ENCODE data around the gene ACOXL. TPM values are rescaled to one million over a fixed set of nuclear protein-coding genes. Genes with fewer than 3 reads are reported as not detected.

Gene ACOXL
- total and polyA plus RNA-seq, 2 donors (not counting 3 experiments of a cell fraction or from before 2014, with no cell fraction given) = not detected

GRCh38 chr2:110878150-110878549 lies 145.8 kb downstream of the ACOXL start:
- CTCF ChIA-PET = no interaction called here

More at GRCh38 chr2:110878150-110878549, 145.8 kb downstream of the ACOXL start:
- Histone ChIP-seq H3K9me1 (replicated peaks; ENCODE audit: control insufficient read depth, extremely low read depth, insufficient read depth, low read length) (no peaks in the 10 kb centered on the region), H3K27me3 (ENCODE audit: control insufficient read depth in 2 of 2, insufficient read depth in 2 of 2, low read length in 2 of 2) (peaks cover 7 to 18% of the 10 kb centered on the region in 2 experiments), H3K4me2 (ENCODE audit: insufficient read depth, low read length) (no peak overlapping the region), H3K4me1 (ENCODE audit: control insufficient read depth, extremely low read depth, insufficient read depth, low read length) (no peaks in the 10 kb centered on the region), H4K20me1 (replicated peaks; ENCODE audit: control insufficient read depth, extremely low read depth, insufficient read depth, low read length) (no peaks in the 10 kb centered on the region), H3K36me3 (ENCODE audit: control insufficient read depth in 2 of 2, extremely low read depth in 1 of 2, insufficient read depth in 2 of 2, low read length in 2 of 2) (no peaks in the 10 kb centered on the region), H3K79me2 (ENCODE audit: control insufficient read depth, insufficient read depth, low read length) (no peaks in the 10 kb centered on the region), H3K9ac (replicated peaks; ENCODE audit: extremely low read depth, insufficient read depth, low read length) (no peak overlapping the region), H2AFZ (ENCODE audit: low read depth, low read length) (no peak overlapping the region), H3K27ac (ENCODE audit: insufficient read depth, low read depth, low read length) (no peak overlapping the region), H3K9me3 (replicated peaks; ENCODE audit: control insufficient read depth, insufficient read depth, low read length) (no peaks in the 10 kb centered on the region), H3K4me3 (replicated peaks in 1 of 3; ENCODE audit: insufficient read depth in 1 of 3, low read depth in 1 of 3, low read length in 3 of 3) (no peak overlapping the region)
- no TSS peak for BruUV-seq (replicated peaks)
- no peak for FAIRE-seq
- POLR2A ChIA-PET = no interaction called here
- TF ChIP-seq MAX (IDR thresholded peaks at IDR 0.05; ENCODE audit: insufficient read depth, insufficient read length) = no peak
- no peak for TF ChIP-seq FOS (IDR thresholded peaks at IDR 0.05; ENCODE audit: borderline replicate concordance, insufficient read depth, low read length)
- no peak for TF ChIP-seq JUN (IDR thresholded peaks at IDR 0.05; ENCODE audit: borderline replicate concordance, insufficient read depth, insufficient read length, low read depth)
- no peak for TF ChIP-seq POLR2AphosphoS5 (IDR thresholded peaks at IDR 0.05; ENCODE audit: insufficient read depth, low read depth, low read length)
- TF ChIP-seq EZH2 (IDR thresholded peaks at IDR 0.05; ENCODE audit: borderline replicate concordance, low read depth, low read length, severe bottlenecking) = no peak
- TF ChIP-seq MYC (IDR thresholded peaks at IDR 0.05; ENCODE audit: low read depth, low read length) = no peak
- TF ChIP-seq POLR2A (IDR thresholded peaks at IDR 0.05; ENCODE audit: low read depth, low read length) = no peak
- TF ChIP-seq GATA2 (IDR thresholded peaks at IDR 0.05; ENCODE audit: insufficient read depth, insufficient read length, low read depth, low read length) = no peak
- TF ChIP-seq CTCF (IDR thresholded peaks at IDR 0.05; ENCODE audit: extremely low read depth in 1 of 2, insufficient read depth in 1 of 2, low read depth in 1 of 2, low read length in 2 of 2) = no peak
- intact Hi-C loops (cut with micrococcal nuclease) (no loop called here), dilution Hi-C loops (cut with MboI; ENCODE audit: extremely low pct_ligation_motif_present, low sequenced_read_pairs) (no loop called here)
- DNase-seq (ENCODE audit: low read depth, low spot score) = no peak
